HG02642 (cell line): ENCODE measurements around the gene EPS8.
A peak's percentile ranks its signal among the peaks of the same experiment; 100 is the strongest.

Experiments
- ATAC-seq: cut with Tn5 transposase; IDR thresholded peaks from one replicate; pipeline ENCODE4 v1.9.1; 2021; ENCODE audit warnings: mild to moderate bottlenecking; ENCODE audit not compliant: unreplicated experiment, poor library complexity

The EPS8 gene

DNA sequence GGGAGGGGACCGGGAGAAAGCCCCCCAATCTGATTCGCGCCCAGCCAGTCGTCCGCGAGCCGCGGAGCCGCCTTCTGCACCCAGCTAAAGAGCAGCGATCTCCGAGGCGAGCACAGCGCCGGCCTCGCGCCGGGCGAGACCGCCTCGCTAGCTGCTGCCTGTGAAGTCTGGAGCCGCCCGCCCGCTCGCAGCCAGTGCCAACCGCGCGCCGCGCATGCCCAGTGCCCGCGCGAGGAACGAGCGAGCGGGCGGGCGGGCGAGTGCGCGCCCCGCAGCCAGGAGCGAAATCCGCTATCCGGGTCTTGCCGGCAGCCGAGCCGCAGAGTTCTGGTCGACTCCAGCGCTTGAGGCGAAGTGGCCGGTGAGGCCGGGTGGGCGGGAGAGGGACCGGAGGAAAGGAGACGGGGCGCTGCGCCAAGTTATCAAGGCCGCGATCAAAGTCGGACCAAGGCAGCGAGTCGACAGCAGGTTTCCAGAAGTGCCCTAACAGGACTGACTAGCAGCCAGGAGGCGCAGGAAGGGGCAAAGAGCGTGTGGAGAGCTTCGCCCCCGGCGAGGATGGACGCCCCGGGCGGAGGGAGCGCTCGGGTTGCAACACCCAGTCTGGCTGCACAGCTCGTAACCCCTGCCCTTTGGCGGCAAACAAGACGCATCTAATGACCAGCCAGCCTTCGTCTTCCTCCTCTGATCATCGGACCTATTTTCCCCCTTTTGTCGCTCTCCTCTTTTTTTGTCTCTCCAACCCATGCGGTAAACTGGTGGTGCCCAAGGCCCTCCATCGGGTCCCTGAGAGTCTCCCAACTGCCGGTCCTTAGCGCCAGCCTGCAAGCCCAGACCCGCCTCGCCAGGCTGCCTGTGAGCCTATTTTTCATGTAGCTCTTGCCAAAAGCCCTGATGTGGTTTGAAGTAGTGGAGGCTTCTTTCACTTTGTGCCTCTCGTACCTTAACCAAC, at the start of gene EPS8:
EPS8 (minus strand) TSS at position 169 of the 952 bp plus-strand sequence. CDS start 106,437 bp downstream, outside the sequence.
- peak; percentile 93 for ATAC-seq

DNA sequence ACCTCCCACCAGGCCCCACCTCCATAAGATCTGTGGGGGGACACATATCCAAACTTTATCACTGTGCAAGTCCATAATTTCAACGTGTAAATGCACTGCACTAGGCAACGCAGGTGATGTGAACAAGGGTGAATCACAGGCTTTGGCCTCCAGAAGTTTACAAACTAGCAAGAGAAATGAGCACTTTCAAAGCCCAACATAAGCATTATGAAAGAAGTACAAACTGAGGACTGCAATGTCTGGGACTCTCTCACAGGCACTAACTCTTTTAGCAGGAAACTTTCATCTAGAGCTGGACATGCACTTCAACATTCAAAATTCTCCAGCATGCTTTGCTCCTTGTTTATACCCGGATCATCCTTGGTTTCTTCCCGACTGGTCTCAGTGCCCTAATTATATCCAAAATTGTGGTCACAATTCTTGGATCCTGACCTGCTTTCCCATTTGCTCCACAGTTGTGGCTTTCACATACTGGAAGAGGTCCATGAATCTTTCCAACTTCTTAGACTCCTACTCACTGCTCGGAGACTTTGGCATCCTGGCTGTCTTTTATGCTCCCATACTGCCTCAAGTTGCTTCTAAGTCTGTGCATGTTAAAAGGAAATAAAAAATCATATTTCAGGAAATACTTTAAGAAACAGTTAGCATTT, 48.1 kb upstream of the EPS8 start:
- ATAC-seq = no peak

GRCh38 chr12:15834575-15834974, 45.4 kb upstream of the EPS8 start:
- ATAC-seq = no peak

DNA sequence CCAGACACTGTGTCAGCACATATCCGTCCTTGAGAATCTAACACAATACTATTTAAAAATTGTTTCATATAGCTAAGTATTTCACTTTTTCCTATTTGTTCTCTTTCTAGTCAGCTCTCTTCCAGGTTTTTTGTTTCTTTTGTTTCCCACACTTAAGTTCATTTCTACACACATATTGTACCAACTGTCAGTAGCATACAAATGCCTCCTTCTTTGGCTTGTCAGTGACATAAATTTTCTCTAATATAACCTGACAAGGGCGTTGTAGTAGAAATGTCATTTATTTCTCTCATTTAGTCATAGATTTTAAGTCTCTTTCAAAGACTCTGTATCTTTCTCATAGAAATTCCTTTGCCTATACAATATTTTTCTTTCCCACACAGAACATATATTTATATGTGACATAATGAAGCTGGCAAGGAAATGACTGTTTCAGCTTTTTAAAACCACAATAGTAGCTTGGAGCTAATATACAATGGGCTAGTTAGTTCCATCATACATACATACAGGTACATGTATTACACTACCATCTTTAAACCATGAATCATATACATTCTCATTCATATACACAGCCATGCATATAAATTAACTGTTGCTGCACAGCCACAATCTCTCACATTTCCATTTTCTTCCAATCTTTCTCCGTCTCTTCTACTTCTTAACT, 42.3 kb upstream of the EPS8 start:
- no peak for ATAC-seq

DNA sequence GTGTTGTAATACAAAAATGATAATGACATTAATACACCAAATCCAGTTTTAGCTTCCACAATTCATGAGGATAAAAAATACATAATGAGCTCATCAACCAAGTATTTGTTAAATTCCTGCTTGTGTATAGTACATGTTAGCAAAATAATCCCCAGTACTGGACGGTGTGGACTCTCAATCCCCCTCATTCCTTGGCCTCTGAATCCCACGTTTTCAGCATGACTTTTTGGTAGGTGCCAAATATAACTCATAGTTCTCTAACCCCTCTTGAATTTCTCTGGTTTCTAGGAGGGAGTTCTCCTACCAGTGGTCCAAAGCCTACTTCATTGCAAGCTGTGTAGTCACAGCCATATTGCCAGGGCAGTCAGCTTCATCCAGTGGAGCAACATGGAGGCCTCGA, 41.4 kb upstream of the EPS8 start:
- ATAC-seq = no peak

DNA sequence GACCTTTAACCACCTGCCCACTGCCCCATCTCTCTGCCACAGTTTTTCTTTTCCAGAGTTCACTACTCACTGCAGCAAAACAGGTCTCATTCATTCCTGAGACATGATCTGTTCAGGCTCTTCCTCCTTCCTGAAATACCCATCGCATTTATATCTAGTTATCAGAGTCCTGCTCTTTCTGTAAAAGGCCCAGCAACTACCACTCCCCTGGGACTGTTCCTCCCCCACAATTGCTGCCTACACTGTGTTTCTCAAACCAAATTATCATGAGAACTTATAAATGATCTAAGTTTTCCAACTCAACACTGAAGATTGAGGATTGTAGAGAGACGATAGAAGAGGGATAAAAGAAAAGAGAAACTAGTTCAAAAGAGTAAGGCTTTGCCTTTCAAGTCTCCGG, 40.8 kb upstream of the EPS8 start:
- ATAC-seq = no peak

- ATAC-seq = no peak
Observed at GRCh38 chr12:15829255-15829654, 40.1 kb upstream of the EPS8 start.

DNA sequence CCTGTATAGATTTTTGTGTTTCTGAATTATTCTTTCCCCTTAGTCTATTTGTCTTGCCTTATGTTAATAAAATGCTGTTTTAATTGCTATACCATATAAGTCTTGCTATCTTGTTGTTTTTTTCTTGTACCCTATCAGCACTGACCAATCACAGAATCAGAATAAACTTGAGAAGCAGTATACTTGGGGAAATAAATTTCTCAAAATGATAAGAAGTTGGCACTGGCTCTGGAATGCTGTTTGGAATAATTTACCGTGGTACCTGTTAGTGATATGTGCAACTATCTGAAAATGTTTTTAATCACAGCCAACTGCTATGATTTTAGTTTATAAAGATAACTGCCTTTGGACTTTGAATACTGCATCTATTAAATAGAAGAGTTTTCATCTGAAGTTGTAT, 37.9 kb upstream of the EPS8 start:
- no peak for ATAC-seq

DNA sequence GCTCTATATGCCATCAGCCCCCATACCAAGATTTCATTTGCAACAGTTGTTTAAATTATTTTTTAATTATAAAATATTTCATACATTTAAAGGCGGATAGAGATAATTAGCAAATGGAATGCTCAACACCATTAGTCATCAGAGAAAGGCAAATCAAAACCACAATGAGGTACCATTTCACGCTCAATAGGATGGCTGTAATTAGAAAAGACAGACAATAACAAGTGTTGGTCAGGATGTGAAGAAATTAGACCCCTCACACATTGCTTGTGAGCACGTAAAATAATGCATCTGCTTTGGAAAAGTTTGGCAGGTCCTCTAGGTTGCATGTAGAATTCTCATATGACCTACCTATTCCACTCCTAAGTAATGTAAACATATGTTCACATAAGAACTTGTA, 35.3 kb upstream of the EPS8 start:
- no peak for ATAC-seq

DNA sequence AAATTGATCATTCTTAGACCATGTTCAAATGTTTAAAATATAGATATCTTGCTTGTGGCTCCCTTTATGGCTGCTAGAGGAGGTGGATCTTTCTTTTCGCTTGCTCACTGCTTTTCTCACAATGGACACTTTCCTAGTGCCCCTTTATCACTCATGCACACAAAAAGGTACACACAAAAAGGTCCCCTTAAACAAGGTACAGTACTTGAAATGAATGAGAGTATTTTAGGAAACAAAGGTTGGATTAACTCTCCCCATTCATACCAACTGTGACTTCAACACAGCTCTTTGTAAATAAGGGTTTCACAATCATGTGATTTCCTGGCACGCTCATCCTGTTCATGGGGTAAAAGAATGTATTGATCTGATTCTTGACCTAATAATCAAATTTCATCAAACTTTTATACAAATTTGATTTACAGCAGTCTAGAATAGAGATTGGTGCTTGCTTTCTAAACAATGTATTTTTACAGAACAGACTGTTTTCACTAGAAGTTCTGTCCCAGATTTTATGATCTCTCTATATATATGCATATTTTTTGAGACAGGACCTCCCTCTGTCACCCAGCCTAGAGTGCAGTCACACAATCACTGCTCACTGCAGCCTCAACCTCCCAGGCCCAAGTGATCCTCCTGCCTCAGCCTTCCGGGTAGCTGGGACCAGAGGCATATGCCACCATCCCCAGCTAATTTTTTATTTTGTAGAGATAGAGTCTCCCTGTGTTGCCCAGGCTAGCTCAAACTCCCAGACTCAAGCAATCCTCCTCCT, 34.4 kb upstream of the EPS8 start:
- no peak for ATAC-seq

DNA sequence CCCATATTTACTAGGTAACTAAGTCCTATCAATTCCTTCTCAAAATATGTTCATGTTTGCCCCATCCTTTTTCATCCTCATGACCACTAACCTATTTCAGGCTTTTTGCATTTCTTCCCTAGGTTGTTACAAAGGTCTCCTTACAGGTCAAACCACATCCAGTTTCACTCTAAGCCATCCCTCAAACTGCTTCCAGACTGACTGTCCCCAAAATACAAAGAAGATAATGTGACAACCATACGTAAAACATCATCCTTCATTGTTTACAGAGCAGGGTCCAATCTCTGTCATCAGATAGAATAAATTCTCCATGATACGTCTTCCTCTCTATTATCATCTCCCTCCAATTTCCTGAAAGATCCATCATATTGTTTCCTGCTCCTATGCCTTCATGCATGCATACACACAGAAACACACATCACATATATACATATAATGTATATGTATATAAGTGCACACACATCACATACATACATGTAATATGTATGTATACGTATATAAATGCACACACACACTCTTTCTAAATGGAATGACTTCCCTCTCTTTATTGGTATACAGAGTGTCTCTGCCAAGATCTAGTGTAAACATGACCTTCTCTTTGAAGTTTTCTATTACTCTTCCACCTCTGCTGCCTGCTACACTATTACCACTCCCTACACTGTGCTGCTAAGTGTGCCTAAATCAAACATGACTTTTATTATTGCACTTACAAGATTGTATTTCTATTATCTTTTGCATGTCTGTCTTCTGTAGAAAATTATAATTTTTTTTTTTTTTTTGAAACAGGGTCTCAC, 30.7 kb upstream of the EPS8 start:
- no peak for ATAC-seq

- ATAC-seq = no peak
Observed at GRCh38 chr12:15818418-15818817, 29.2 kb upstream of the EPS8 start.

DNA sequence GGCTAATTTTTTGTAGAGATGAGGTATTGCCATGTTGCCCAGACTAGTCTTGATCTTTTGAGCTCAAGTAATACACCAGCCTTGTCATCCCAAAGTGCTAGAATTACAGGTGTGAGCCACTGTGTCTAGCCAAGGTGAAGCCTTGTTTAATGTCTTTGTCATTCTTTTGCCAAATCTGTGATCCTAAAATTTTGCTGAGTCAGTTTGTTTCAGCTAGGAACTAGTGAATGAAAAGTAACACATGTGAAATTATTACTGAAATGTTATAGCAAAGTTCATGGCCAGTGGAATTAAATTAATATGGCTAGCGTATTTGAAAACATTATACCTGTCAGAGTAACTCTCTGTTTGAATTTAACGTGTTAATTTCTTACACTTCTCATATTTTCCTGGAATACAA, 26.5 kb upstream of the EPS8 start:
- ATAC-seq = no peak

GRCh38 chr12:15811214-15812127, 22.3 kb upstream of the EPS8 start:
- ATAC-seq = no peak

DNA sequence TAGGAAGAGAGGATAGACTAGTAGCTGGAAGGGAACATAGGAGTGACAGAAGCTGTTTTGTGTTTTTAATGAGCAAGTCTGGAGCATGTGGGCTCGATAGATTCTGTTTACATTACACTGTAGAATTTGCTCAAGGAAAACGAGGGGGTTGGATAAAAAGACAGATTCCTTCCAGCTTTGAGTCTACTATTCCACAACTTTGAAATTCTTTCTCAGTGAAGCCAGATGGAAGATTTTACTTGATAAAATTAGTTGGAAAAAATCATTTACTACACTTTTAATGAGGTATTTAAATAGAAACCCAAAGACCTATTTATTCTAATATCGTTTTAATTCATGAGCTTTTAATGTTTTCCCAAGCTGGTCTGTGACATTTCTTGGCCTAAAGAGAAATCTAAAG, 19.5 kb upstream of the EPS8 start:
- no peak for ATAC-seq

DNA sequence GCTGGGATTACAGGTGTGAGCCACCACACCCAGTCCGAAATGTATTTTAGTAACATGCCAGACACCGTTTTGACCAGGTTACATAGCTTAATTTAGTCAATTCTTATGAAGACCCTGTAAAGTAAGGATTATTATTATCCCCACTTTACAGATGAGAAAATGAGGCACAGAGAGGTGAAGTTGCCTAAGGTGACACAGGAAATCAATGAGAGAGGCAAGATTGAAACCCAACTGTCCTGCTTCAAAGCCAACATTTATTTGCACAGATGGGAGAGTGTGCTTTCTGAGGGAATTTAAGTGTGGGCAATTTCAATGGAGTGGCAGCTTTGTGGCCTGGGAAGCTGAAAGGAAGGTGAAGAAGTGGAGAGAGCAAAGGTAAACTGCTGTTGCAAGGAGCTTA, 19.1 kb upstream of the EPS8 start:
- ATAC-seq = no peak

- no peak for ATAC-seq
Observed at GRCh38 chr12:15806826-15807225, 17.6 kb upstream of the EPS8 start.
